Mesenchymal stem cell (in vitro differentiated cells and primary cell): ENCODE measurements around the gene C3orf38.
A peak's percentile ranks its signal among the peaks of the same experiment; 100 is the strongest.
"Not testable (repeated sequence)": the region's sequence is repeated elsewhere in the genome, so short reads cannot be mapped to it uniquely, and the experiment has no call there.

ENCODE experiments used
- DNase-seq: peaks from one replicate; pipeline ENCODE4 v3.0.0-alpha.2; 2013
- H2AFZ ChIP-seq: one replicate; pipeline ENCODE4 v1.6.1; 2013; ENCODE audit warnings: low read depth, mild to moderate bottlenecking, control low read depth, inconsistent platforms, low read length, moderate library complexity
- H2AK5ac ChIP-seq: 2 replicates; pipeline ENCODE4 v1.6.1; 2013; ENCODE audit warnings: low read length, moderate library complexity, mild to moderate bottlenecking, inconsistent platforms; ENCODE audit not compliant: severe bottlenecking
- H2BK120ac ChIP-seq: one replicate; pipeline ENCODE4 v1.6.1; 2013; ENCODE audit warnings: low read depth, mild to moderate bottlenecking, inconsistent platforms, low read length, moderate library complexity
- H2BK12ac ChIP-seq, 2 experiments: one replicate each; pipeline ENCODE4 v1.6.1; 2013; ENCODE audit warnings: inconsistent platforms in 2 of 2, low read length in 2 of 2, mild to moderate bottlenecking in 2 of 2, moderate library complexity in 2 of 2, control low read depth in 1 of 2
- H2BK15ac ChIP-seq: one replicate; pipeline ENCODE4 v1.6.1; 2013; ENCODE audit warnings: mild to moderate bottlenecking, low read depth, inconsistent platforms; ENCODE audit not compliant: poor library complexity, severe bottlenecking
- H2BK5ac ChIP-seq: 2 replicates; pipeline ENCODE4 v1.6.1; 2013; ENCODE audit warnings: low read depth, mild to moderate bottlenecking, low read length, control low read depth, inconsistent platforms; ENCODE audit not compliant: poor library complexity, severe bottlenecking
- H3K14ac ChIP-seq, 2 experiments: one replicate each; pipeline ENCODE4 v1.6.1; 2013; ENCODE audit warnings: inconsistent platforms in 2 of 2, low read length in 2 of 2, control low read depth in 1 of 2, mild to moderate bottlenecking in 1 of 2, moderate library complexity in 1 of 2
- H3K18ac ChIP-seq, 2 experiments: one replicate each; pipeline ENCODE4 v1.6.1; 2013; ENCODE audit warnings: inconsistent platforms in 2 of 2, low read length in 2 of 2, control low read depth in 1 of 2, low read depth in 1 of 2, mild to moderate bottlenecking in 1 of 2
- H3K23ac ChIP-seq, 2 experiments: one replicate each; pipeline ENCODE4 v1.6.1; 2013; ENCODE audit warnings: inconsistent platforms in 2 of 2, low read length in 2 of 2, mild to moderate bottlenecking in 2 of 2, moderate library complexity in 2 of 2, control low read depth in 1 of 2
- H3K27ac ChIP-seq: 2 replicates; pipeline ENCODE4 v1.5.1; 2013; ENCODE audit warnings: mild to moderate bottlenecking, moderate library complexity, low read length, control low read depth, inconsistent platforms; ENCODE audit not compliant: poor library complexity, severe bottlenecking
- H3K27me3 ChIP-seq, 2 experiments: 2 replicates each; pipeline versions ENCODE4 v1.6.1 to v1.7.0; 2013; ENCODE audit warnings: low read length in 2 of 2, mild to moderate bottlenecking in 2 of 2, moderate library complexity in 2 of 2, control low read depth in 1 of 2, inconsistent platforms in 1 of 2; ENCODE audit not compliant: control insufficient read depth in 1 of 2, insufficient read depth in 1 of 2
- H3K36me3 ChIP-seq, 2 experiments: 2 replicates each; pipeline versions ENCODE4 v1.6.1 to v1.7.0; 2013; ENCODE audit warnings: low read length in 2 of 2, control low read depth in 1 of 2, inconsistent platforms in 1 of 2, low read depth in 1 of 2, mild to moderate bottlenecking in 1 of 2; ENCODE audit not compliant: insufficient read depth in 2 of 2, control insufficient read depth in 1 of 2
- H3K4ac ChIP-seq, 2 experiments: one replicate each; pipeline ENCODE4 v1.6.1; 2013; ENCODE audit warnings: inconsistent platforms in 2 of 2, low read length in 2 of 2, mild to moderate bottlenecking in 2 of 2, moderate library complexity in 2 of 2, control low read depth in 1 of 2, low read depth in 1 of 2
- H3K4me1 ChIP-seq: 2 replicates; pipeline ENCODE4 v1.6.1; 2013; ENCODE audit warnings: low read depth, low read length, control low read depth; ENCODE audit not compliant: control insufficient read depth, insufficient read depth
- H3K4me2 ChIP-seq: 2 replicates; pipeline ENCODE4 v1.6.1; 2013; ENCODE audit warnings: low read length, mild to moderate bottlenecking, inconsistent platforms; ENCODE audit not compliant: poor library complexity, severe bottlenecking
- H3K4me3 ChIP-seq, 2 experiments: 2 replicates each; pipeline versions ENCODE4 v1.5.1 to v1.7.0; 2013; ENCODE audit warnings: low read length in 2 of 2, mild to moderate bottlenecking in 2 of 2, control low read depth in 1 of 2, low read depth in 1 of 2; ENCODE audit not compliant: insufficient read depth in 1 of 2
- H3K79me1 ChIP-seq: replicated peaks from 2 replicates; pipeline ENCODE4 v1.6.1; 2013; ENCODE audit warnings: mild to moderate bottlenecking, control low read depth, low read length, inconsistent platforms; ENCODE audit not compliant: poor library complexity, severe bottlenecking
- H3K9ac ChIP-seq: 2 replicates; pipeline ENCODE4 v1.7.0; 2013; ENCODE audit warnings: mild to moderate bottlenecking, low read length, moderate library complexity
- H3K9me3 ChIP-seq: 2 replicates; pipeline ENCODE4 v1.7.0; 2013; ENCODE audit warnings: mild to moderate bottlenecking, low read length; ENCODE audit not compliant: control insufficient read depth
- H4K8ac ChIP-seq: one replicate; pipeline ENCODE4 v1.6.1; 2013; ENCODE audit warnings: inconsistent platforms, mild to moderate bottlenecking, low read length, moderate library complexity
- H4K91ac ChIP-seq: one replicate; pipeline ENCODE4 v1.6.1; 2013; ENCODE audit warnings: mild to moderate bottlenecking, low read length, inconsistent platforms
- WGBS: methylation state at CpG from one replicate; pipeline ENCODE4 v1.1.7; 2013; ENCODE audit warnings: mixed read lengths; 5-methylcytosine and 5-hydroxymethylcytosine counted together

Gene C3orf38

DNA sequence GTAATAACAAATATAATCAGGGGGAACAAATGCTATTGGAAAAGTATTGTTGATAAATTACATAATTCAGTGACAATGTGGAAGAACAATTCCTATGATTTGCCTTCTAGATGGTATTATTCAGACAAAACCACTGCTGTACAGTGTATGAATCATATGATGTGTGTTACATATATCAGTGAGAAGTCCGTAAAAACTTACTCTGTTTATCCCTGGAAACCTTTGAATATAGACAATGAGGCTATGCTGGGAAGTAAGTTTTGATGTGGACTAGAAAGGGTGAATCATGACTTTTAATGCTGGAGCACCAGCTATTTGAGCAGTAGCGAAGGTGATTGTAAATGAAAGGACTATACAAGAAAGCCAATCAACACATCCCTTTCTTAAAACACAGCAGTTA is 17.9 kb downstream of the C3orf38 start:
- DNase-seq: no peak
- Histone ChIP-seq H2AFZ (no peak overlapping the region), H2BK5ac (no peak overlapping the region), H3K79me1 (peaks cover 8% of the 10 kb centered on the region), H2BK12ac (no peak overlapping the region), H2AK5ac (no peak overlapping the region), H3K4me1 (no peaks in the 10 kb centered on the region), H3K18ac (no peak overlapping the region), H3K23ac (no peak overlapping the region), H3K14ac (no peak overlapping the region), H2BK120ac (no peak overlapping the region), H3K27ac (no peak overlapping the region), H2BK15ac (no peak overlapping the region), H3K9me3 (no peaks in the 10 kb centered on the region), H4K91ac (no peak overlapping the region), H3K4ac (no peak overlapping the region), H3K9ac (no peak overlapping the region), H4K8ac (no peak overlapping the region), H3K4me2 (no peak overlapping the region), H3K36me3 (peaks cover 0 to 3% of the 10 kb centered on the region in 2 experiments), H3K27me3 (no peaks in the 10 kb centered on the region), H3K4me3 (no peak overlapping the region)
- 67% methylated on average over 1 of the region's 2 CpGs for WGBS

DNA sequence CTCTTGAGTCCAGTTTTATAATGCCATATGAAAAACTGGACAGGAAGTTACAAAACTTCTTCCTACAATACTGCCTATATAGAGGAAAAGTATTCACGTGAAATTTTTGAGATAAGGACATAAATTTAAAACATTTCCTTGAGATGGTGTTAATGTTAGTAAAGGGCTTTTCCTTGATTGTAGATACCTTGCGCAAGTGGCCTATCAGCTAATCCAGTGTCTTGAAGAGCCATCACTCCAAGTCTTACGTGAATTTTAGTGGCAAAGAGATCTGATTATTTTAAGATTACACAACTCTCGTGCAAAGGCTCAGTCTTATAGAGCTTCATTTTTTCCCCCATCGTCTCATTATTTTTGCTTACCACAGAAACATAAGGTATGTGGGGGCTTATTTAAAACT is 18.4 kb downstream of the C3orf38 start:
- Histone ChIP-seq H4K8ac (no peak overlapping the region), H2BK5ac (no peak overlapping the region), H3K18ac (no peak overlapping the region), H2BK15ac (no peak overlapping the region), H2AK5ac (no peak overlapping the region), H3K4ac (no peak overlapping the region), H3K4me2 (no peak overlapping the region), H4K91ac (no peak overlapping the region), H2BK120ac (no peak overlapping the region), H3K23ac (no peak overlapping the region), H3K79me1 (peaks cover 6% of the 10 kb centered on the region), H3K4me1 (no peaks in the 10 kb centered on the region), H3K14ac (no peak overlapping the region), H3K36me3 (no peaks in the 10 kb centered on the region), H3K9ac (no peak overlapping the region), H2BK12ac (no peak overlapping the region), H3K9me3 (no peaks in the 10 kb centered on the region), H2AFZ (no peak overlapping the region), H3K4me3 (no peak overlapping the region), H3K27ac (no peak overlapping the region), H3K27me3 (no peaks in the 10 kb centered on the region)
- 100% methylated on average over 2 of the region's 5 CpGs for WGBS
- DNase-seq: no peak

DNA sequence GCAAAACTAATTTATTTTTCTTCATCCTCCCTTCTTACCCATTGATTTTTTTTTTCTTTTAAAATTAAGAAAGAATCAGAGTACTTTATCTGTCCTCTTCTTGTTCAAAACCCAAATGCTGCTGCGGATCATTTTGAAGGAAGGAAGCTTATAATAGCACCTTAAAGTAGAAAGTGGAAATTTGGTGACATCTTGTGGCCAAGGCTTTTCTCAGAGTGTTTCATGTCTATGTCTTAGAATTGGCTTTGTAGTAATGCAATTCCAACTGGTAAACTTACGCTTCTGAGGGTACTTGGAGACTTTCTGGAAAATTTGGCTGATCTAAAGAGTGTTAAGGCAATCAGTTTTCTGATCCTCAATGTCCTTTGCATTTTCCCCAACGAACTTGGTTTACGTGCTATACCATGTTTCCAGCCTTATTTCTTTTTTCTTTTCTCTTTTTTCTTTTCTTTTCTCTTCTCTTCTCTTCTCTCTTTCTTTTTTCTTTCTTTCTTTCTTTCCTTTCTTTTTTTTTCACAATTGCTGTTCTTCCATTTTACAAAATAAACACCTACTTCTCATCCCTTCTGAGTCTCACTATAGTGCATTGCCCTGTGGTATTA is 30.7 kb downstream of the C3orf38 start:
- Histone ChIP-seq H3K23ac (no peak overlapping the region), H3K27ac (no peak overlapping the region), H3K4me1 (no peaks in the 10 kb centered on the region), H4K8ac (no peak overlapping the region), H3K18ac (no peak overlapping the region), H3K79me1 (no peaks in the 10 kb centered on the region), H3K9ac (no peak overlapping the region), H3K14ac (no peak overlapping the region), H2BK15ac (no peak overlapping the region), H3K4ac (no peak overlapping the region), H4K91ac (no peak overlapping the region), H2BK120ac (no peak overlapping the region), H3K4me3 (no peak overlapping the region), H2AK5ac (no peak overlapping the region), H3K4me2 (no peak overlapping the region), H2BK5ac (no peak overlapping the region), H3K27me3 (no peaks in the 10 kb centered on the region), H2BK12ac (no peak overlapping the region), H3K9me3 (no peaks in the 10 kb centered on the region), H3K36me3 (no peaks in the 10 kb centered on the region), H2AFZ (no peak overlapping the region)
- peak; percentile 59 for DNase-seq
- WGBS: 78% methylated on average over 4 of the region's 4 CpGs

DNA sequence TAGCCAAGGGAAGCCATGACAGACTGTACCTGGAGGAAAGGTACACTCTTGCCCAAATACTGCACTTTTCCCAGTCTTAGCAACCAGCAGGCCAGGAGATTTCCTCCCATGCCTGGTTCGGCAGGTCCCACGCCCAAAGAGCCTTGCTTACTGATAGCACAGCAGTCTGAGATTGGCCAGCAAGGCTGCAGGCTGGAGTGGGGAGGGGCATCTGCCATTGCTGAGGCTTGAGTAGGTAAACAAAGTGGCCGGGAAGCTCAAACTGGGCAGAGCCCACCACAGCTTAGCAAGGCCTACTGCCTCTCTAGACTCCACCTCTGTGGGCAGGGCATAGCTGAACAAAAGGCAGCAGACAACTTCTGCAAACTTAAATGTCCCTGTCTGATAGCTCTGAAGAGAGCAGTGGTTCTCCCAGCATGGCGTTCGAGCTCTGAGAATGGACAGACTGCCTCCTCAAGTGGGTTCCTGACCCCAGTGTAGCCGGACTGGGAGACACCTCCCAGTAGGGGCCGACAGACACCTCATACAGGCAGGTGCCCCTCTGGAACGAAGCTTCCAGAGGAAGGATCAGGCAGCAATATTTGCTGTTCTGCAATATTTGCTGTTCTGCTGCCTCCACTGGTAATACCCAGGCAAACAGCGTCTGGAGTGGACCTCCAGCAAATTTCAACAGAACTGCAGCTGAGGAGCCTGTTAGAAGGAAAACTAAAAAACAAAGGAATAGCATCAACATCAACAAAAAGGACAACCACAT is 32.6 kb downstream of the C3orf38 start:
- not testable (repeated sequence) for H3K4ac ChIP-seq, H2BK15ac ChIP-seq, H4K91ac ChIP-seq, H3K4me2 ChIP-seq, H3K18ac ChIP-seq, H3K23ac ChIP-seq, H2AK5ac ChIP-seq, H4K8ac ChIP-seq, H2BK5ac ChIP-seq, H3K4me3 ChIP-seq, H2BK120ac ChIP-seq, H3K9me3 ChIP-seq, H3K36me3 ChIP-seq, H3K27me3 ChIP-seq, H2AFZ ChIP-seq, H3K14ac ChIP-seq, H3K27ac ChIP-seq, H3K4me1 ChIP-seq, H2BK12ac ChIP-seq, DNase-seq, H3K9ac ChIP-seq, H3K79me1 ChIP-seq
- 89% methylated on average over 9 of the region's 9 CpGs for WGBS
